Chondrocyte (in vitro differentiated cells): ENCODE measurements around the gene LDAH. TPM values are rescaled to one million over a fixed set of nuclear protein-coding genes. Genes with fewer than 3 reads are reported as not detected.

Experiments
- DNase-seq: peaks from one replicate; pipeline ENCODE4 v3.0.0; 2021; ENCODE audit warnings: mixed read lengths, low spot score
- H3K27ac Mint-ChIP-seq: one replicate; pipeline ENCODE4 v1.8.0; 2021; ENCODE audit warnings: mild to moderate bottlenecking, moderate library complexity, mixed read lengths; ENCODE audit not compliant: unreplicated experiment
- H3K27me3 Mint-ChIP-seq: 2 replicates; pipeline ENCODE4 v1.8.0; 2021; ENCODE audit warnings: low read depth, mixed read lengths
- H3K36me3 Mint-ChIP-seq: 2 replicates; pipeline ENCODE4 v1.8.0; 2021; ENCODE audit warnings: low read depth, mixed read lengths
- H3K4me1 Mint-ChIP-seq: 2 replicates; pipeline ENCODE4 v1.8.0; 2021; ENCODE audit warnings: low read depth, mild to moderate bottlenecking, mixed read lengths
- H3K4me3 Mint-ChIP-seq: one replicate; pipeline ENCODE4 v1.8.0; 2021; ENCODE audit warnings: mild to moderate bottlenecking, moderate library complexity, mixed read lengths; ENCODE audit not compliant: unreplicated experiment
- H3K9me3 Mint-ChIP-seq: 2 replicates; pipeline ENCODE4 v1.8.0; 2021; ENCODE audit warnings: low read depth, mixed read lengths
- CTCF ChIP-seq: fragments of 200-600 bp; sonication (generic); IDR thresholded peaks from 2 replicates; pipeline ENCODE4 v1.5.0; 2021; ENCODE audit warnings: antibody characterized with exemption, mild to moderate bottlenecking, moderate library complexity
- total RNA-seq: library from RNA; stranded (reverse); gene quantifications from 3 replicates; pipeline ENCODE4 v1.2.1, GENCODE V29; 2021

The LDAH gene
- total RNA-seq, 1 donor from 2014 or later = 18.1 TPM

DNA sequence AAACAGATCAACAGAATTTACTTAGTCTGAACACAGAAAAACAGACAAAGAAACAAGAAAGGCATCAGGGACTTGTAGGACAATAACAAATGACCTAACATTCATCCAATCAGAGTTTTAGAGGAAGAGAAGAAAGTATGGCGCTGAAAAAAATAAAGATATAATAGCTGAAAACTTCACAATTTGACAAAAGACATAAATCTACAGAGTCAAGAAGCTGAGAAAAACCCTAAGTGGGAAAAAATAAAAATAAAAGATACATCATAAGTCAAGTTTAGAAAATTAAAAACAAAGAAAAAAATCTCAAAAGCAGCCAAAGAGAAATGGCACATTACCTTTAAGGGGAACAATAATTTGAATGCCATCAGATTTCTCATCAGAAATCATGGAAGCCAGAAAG is 7.7 kb downstream of the LDAH start:
- no peaks in the 10 kb centered on the region for H3K27me3 Mint-ChIP-seq
- H3K4me1 Mint-ChIP-seq = no peaks in the 10 kb centered on the region
- TF ChIP-seq CTCF = no peak
- peaks cover 3% of the 10 kb centered on the region for H3K36me3 Mint-ChIP-seq
- no peak for DNase-seq
- H3K4me3 Mint-ChIP-seq = no peak overlapping the region
- no peak overlapping the region for H3K27ac Mint-ChIP-seq
- peaks cover 3% of the 10 kb centered on the region for H3K9me3 Mint-ChIP-seq

GRCh38 chr2:20812779-20813178 is 10.1 kb downstream of the LDAH start:
- no peaks in the 10 kb centered on the region for H3K4me1 Mint-ChIP-seq
- H3K27ac Mint-ChIP-seq = no peak overlapping the region
- peaks cover 3% of the 10 kb centered on the region for H3K9me3 Mint-ChIP-seq
- H3K27me3 Mint-ChIP-seq = no peaks in the 10 kb centered on the region
- TF ChIP-seq CTCF = no peak
- DNase-seq = no peak
- H3K36me3 Mint-ChIP-seq = peaks cover 3% of the 10 kb centered on the region
- H3K4me3 Mint-ChIP-seq = no peak overlapping the region

DNA sequence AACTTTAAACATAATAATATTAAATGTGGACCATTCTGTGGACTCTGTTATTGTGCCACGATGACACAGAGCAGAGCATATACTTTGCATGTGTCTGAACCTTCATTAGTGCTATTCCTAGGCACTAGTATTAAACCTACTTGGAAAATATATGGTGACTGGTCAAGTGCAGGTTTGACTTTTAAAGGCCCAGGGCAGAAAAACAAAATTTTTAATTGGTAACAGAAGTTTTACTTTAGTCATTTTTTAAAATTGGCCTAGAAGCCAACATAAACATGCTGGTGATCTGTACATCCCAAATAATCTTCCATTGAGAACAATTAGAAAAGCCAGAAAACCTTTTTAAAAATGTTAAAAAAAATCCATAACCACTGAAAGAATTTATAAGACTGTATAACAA is 16.6 kb downstream of the LDAH start:
- TF ChIP-seq CTCF = no peak
- Mint-ChIP-seq H3K27ac (no peak overlapping the region), H3K9me3 (no peaks in the 10 kb centered on the region), H3K4me3 (no peak overlapping the region), H3K36me3 (peaks cover 2% of the 10 kb centered on the region), H3K27me3 (no peaks in the 10 kb centered on the region), H3K4me1 (peaks cover 4% of the 10 kb centered on the region)
- no peak for DNase-seq

- Mint-ChIP-seq H3K9me3 (no peaks in the 10 kb centered on the region), H3K27ac (no peak overlapping the region), H3K27me3 (no peaks in the 10 kb centered on the region), H3K4me3 (no peak overlapping the region), H3K4me1 (peaks cover 4% of the 10 kb centered on the region), H3K36me3 (no peaks in the 10 kb centered on the region)
- TF ChIP-seq CTCF = no peak
- DNase-seq = no peak
Measured at GRCh38 chr2:20803974-20804373, 18.9 kb downstream of the LDAH start.

DNA sequence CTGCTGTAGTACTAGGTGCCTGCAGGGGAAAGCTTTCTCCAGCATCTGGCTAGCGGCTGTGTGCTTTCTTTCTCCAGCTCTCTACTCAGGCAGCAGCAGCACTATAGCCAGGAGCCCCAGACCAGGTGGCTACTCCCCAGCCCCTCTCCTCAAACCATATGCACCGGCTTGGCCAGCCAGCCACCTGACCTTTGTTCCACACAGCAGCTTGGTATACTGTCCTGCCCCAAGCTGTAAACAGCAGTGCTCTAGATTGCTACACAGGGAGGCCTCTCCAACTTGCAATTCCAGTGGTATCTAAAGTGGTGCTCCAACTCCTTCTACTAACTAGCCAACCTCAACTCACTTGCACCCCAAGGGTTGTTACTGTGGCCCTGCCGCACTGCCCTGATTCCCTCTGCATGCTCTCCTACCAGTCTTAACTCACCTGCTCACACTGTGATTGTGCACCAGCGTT is 19.6 kb downstream of the LDAH start:
- no peaks in the 10 kb centered on the region for H3K36me3 Mint-ChIP-seq
- H3K9me3 Mint-ChIP-seq = no peaks in the 10 kb centered on the region
- no peak for DNase-seq
- no peaks in the 10 kb centered on the region for H3K27me3 Mint-ChIP-seq
- TF ChIP-seq CTCF = no peak
- peaks cover 4% of the 10 kb centered on the region for H3K4me1 Mint-ChIP-seq
- H3K4me3 Mint-ChIP-seq = no peak overlapping the region
- peak overlapping the region; percentile 17 for H3K27ac Mint-ChIP-seq
